ENCODE measurements around the gene TMEM52. TPM values are rescaled to one million over a fixed set of nuclear protein-coding genes. Genes with fewer than 3 reads are reported as not detected.

The TMEM52 gene
- polyA plus RNA-seq, 12 donors: 28.5 to 139 (median 76.2) TPM; not detected in 1

DNA sequence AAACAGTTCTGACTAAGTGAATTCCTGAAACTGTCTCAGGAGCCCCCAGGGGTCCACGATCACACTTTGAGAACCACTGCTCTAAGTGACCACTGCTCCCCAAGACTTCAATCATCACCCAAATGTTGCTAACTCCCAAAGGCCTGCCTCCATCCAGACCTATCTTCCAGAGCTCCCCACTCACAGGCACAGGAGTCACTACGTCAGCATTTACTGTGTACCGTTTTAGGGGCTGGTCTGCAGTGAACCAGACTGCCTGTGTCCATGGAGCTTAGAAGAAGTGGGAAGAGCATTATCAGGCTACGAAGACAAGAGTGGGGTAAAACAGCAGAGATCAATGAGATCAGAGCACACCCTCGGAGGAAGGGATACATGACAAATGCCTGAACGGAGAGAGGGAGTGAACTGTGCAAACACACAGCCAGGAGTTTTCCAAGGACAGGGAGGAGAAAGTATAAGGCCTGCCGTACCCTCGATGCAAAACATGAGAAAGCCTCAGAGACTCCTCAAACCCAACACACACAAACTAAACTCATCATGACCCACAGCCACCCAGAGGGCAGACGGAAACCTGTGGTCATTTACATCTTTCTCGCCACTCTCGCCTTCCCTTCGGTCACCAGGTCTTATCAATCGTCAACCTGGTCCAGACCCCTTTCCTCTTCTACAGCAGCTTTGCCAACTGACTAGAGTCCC lies 38.3 kb downstream of the TMEM52 start:
- no peak for DNase-seq

DNA sequence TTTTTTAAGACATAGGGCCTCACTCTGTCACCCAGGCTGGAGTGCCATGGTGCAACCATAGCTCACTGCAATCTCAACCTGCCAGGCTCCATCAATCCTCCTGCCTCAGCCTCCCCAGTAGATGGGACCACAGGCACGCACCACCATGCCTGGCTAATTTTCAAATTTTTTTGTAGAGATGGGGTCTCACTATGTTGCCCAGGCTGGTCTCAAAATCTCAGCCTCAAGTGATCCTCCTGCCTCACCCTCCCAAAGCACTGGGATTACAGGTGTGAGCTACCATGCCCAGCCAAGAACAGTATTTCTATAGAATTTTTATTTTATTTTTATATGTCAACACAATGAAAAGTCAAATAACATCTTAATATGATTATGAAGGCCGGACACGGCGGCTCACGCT lies 39.1 kb downstream of the TMEM52 start:
- DNase-seq: no peak

DNA sequence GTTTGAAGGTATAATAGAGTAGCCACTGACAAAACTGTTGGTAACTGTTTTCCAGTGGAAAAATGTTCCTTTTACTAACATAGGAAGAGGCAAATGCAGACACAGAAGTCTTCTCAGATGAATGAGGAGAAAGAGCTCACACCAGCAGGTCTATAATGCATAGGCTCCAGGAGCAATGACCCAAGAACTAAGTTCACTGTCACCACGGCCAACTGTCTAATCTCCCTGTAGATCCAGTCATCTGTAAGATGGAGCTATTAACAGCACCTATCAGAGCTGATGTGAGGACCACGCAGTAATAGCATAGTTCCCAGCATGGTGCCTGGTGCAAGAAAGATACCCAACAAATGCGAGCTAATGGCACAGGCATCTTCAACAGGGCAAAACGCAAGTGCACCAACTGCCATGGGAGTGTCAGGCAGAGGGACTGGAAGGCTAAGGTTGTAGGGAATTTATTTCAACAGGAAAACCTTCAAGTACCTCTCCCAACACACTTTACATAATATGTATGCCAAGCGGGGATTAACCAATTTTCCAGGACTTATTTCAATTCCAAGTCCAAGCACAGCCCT lies 41.1 kb downstream of the TMEM52 start:
- no peak for DNase-seq

DNA sequence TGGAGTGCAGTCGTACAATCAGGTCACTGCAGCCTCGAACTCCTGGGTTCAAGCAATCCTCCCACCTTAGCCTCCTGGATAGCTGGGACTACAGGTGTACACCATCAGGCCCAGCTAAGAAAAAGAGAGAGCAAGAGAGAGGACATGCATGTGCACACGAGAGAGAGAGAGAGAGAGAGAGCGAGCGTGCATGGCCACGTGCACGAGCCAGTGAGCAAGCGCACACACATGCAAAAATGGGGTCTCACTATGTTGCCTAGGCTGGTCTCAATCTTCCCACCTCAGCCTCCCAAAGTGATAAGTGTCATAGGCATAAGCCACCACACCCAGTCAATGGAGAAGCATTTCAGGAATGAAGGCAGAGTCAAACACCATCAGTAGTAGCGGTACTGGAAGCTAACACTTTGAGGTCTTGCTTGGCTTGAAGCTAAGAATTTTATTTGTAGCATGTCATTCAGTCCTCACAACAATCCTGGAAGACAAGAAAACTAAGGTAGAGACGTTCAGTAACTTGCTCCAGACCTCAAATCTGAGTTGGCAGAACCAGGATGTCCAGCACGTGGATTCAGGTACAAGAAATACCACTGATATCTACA lies 42.6 kb downstream of the TMEM52 start:
- DNase-seq: no peak

DNA sequence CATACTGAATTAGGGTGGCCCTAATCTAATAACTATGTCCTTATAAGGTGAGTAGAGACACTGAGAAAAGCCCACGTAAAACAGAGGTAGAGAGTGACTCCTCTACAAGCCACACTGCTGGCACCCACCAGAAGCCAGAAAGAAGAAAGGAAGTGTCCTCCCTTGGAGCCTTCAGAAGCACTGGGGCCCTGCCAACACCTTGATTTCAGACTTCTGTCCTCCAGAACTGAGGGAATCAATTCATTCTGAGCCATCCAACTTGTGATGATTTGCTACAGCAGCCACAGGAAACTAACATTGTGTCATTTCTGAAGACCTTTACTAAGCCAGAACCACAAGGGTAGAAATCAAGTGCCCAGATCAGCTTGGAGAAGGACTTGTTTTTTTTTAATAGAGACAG lies 43.1 kb downstream of the TMEM52 start:
- DNase-seq: no peak

DNA sequence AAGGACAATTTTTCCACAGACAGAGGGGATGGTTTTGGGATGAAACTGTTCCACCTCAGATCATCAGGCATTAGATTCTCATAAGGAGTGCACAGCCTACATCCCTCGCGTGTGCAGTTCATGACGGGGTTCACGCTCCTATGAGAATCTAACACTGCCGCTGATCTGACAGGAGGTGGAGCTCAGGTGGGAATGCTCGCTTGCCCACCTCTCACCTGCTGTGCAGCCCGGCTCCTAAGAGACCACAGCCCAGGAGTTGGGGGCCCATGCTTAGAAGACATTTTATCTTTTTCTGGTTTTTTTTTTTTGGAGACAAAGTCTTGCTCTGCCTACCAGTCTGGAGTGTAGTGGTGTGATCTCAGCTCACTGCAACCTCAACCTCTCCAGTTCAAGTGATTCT lies 44.2 kb downstream of the TMEM52 start:
- DNase-seq: no peak

DNA sequence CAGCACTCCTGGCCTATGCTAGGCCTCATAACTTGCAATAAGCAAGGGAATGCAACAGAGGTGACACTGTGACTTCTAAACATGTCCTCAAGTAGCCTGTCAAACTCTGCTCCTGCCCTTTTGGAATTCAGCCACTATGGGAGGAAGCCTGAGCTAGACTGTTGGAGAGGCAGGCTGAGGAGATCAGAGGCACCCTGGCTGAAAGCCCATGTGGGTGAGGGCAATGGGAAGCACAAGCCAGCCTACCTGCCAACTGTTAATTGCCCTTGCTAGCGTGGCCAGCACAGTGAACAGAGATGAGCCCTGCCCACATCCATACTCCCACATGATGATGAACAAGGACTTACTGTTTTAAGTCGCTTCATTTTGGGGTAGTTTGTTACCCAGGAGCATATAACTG lies 45.9 kb downstream of the TMEM52 start:
- DNase-seq: no peak

DNA sequence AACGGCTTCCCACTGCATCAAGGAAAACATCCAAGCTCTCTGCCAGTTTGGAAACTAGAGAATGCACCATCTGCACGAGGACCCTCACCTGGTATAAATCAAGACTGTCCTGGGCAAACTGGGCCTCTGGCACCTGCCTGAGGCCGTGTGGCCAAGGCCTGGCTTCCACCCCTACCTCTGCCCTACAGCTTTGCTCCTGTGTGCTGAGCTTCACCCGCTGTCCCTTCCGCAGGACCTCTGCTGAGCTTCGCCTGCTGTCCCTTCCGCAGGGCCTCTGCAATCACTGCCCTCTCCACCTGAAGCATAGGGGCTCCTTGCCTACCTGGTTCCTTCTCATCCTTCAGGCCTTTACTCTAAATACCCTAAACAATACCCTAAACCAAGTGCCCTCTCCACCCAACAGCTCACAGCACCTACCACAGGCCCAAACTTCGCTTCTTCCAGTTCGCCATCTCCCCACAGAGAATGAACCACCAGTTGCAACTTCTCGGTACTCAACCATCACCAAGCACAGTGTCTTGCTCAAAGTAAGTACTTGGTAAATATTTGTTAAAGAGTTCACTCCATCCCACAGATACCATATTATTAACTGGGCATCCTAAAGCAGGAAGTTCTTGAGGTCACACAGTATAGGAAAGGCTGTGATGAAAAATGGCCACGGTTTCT lies 46.6 kb downstream of the TMEM52 start:
- DNase-seq: no peak

DNA sequence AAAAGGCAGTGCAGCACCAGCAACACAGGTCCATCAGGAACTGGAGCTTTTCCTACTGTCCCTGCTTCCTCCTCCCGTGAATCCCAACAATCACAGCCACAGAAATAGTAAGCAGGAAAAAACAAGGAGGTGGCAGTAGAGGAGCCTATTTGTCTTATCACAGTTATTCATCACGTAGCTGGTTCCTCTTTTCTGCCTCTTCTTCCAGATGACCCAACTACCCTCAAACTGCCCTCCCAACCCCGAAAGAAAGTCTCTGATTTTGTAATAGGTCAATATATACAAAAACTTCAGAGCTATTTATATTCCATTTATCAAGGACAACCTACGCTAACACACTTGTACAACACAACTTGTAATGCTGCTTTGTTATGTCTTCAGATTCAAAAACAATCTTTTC lies 49.6 kb downstream of the TMEM52 start:
- no peak for DNase-seq

Other genes with a start within 250 kb of the TMEM52 start
- 10 to 100 TPM in 11 of 12 donors, not detected in 1; 31.9 to 69.2 (median 40.9) TPM for gene SLC35E2B, start 226.5 kb downstream of the TMEM52 start, polyA plus RNA-seq (ENCODE audit: insufficient read length in 12 of 12)
- 10 to 100 TPM in 11 of 12 donors, not detected in 1; 14.3 to 49.2 (median 21.1) TPM for gene CDK11A, start 194.9 kb downstream of the TMEM52 start, polyA plus RNA-seq (ENCODE audit: insufficient read length in 12 of 12)
- 10 to 100 TPM in 11 of 12 donors, not detected in 1; 22.7 to 55.6 (median 30.3) TPM for gene NADK, start 140.8 kb downstream of the TMEM52 start, polyA plus RNA-seq (ENCODE audit: insufficient read length in 12 of 12)
- 100 to 1,000 TPM; 158 to 259 (median 178) TPM for gene GNB1, start 28.2 kb downstream of the TMEM52 start, polyA plus RNA-seq (ENCODE audit: insufficient read length in 12 of 12)
- 100 to 1,000 TPM in 9 of 12 donors, 10 to 100 TPM in 2, not detected in 1; 64.0 to 380 (median 219) TPM for gene CALML6, start 4.0 kb downstream of the TMEM52 start, polyA plus RNA-seq (ENCODE audit: insufficient read length in 12 of 12)
- under 1 TPM in 10 of 12 donors, not detected in 2; 0.07 to 0.74 (median 0.24) TPM for gene CFAP74, start 84.5 kb upstream of the TMEM52 start, polyA plus RNA-seq (ENCODE audit: insufficient read length in 12 of 12)
- gene GABRD, start 100.1 kb upstream of the TMEM52 start, polyA plus RNA-seq (ENCODE audit: insufficient read length in 12 of 12): 1 to 10 TPM in 3 of 12 donors, under 1 TPM in 7, not detected in 2; 0.33 to 3.4 (median 0.78) TPM
- gene PRKCZ, start 131.1 kb upstream of the TMEM52 start, polyA plus RNA-seq (ENCODE audit: insufficient read length in 12 of 12): 10 to 100 TPM in 1 of 12 donors, 1 to 10 TPM in 10, not detected in 1; 4.2 to 15.0 (median 6.3) TPM

Measured in muscle of arm (tissue), 12 donors.